ENCODE data around the gene FOSL2.

Gene FOSL2

GRCh38 chr2:28375742-28376631, 16.7 kb upstream of the FOSL2 start:
- no peak for DNase-seq

DNA sequence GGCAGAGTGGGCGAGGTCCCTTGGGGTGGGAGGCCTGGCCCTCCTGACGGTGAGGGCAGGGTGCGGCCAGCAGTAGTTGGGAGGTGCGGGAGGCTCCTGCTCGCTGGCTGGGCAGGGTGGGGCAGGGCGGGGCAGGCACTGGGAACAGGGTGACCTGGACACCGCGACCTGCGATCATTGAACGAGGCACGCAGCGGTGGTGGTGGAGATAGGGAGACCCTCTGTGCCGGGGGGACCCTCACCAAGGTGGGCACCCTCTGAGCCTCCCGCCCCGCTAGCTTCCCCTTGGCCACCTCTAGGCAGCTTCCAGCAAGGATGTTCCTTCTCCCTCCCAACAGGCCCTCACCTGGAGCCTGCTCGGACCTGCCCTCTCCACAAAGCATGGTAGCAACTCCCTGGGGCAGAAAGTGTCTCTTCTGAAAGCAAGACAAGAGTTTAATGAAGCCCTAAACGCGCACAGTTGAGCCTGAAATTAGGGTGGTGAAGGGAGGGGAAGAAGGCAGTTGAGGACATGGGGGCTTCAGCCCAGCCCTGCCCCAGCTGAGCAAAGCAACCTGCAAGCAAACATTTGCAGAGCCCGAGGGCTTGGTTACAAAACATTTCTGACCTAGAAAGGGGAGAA, 15.4 kb upstream of the FOSL2 start:
- no peak for DNase-seq

- no peak for DNase-seq
Measured at GRCh38 chr2:28377984-28378678, 14.5 kb upstream of the FOSL2 start.

- DNase-seq, result no peak
Measured at GRCh38 chr2:28378679-28379584, 13.7 kb upstream of the FOSL2 start.

- no peak for DNase-seq
Measured at GRCh38 chr2:28380219-28380618, 12.4 kb upstream of the FOSL2 start.

- DNase-seq, result no peak
Measured at GRCh38 chr2:28381225-28382180, 11.2 kb upstream of the FOSL2 start.

GRCh38 chr2:28382755-28383154, 9.9 kb upstream of the FOSL2 start:
- no peak for DNase-seq

GRCh38 chr2:28387082-28387960, 5.3 kb upstream of the FOSL2 start:
- DNase-seq, result no peak

DNA sequence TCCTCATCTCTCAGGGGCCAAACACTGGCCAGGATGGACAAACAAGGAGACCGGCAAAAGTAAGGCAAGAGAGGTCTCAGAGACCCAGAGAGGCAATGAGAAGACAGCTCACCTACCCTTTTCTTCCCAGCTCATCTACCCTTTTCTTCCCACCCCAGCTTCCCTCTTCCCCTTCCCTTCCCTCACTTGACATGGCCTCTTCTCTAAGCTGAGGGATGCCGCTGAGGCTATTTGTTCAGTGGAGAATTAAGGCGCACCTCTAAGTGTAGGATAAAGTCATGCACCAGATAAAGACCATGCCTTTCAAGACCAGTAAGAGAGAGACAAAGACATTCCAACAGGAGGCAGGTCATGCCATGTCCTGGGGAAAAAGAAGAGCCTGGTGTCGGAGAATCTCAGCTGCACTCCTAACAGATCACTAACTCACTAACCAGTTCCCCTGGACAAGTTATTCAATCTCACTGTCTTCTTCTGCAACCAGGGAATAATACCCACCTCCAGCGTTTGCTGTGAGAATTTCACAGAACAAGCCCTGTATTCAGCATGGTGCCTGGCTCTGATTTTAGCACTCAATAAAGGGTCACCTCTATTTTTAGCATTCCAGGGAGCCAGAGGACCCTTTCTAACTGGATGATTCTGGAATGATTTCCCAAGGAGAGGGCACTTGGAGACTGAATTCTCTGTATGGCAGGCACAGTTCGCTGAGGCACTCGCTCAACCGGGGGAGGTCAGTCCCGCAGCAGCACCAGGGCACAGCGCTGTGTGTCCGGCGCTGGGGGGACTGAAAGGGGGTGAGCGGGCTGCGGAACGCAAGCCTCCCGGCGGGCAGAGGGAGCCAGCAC, 3.0 kb upstream of the FOSL2 start:
- DNase-seq, result no peak

DNA sequence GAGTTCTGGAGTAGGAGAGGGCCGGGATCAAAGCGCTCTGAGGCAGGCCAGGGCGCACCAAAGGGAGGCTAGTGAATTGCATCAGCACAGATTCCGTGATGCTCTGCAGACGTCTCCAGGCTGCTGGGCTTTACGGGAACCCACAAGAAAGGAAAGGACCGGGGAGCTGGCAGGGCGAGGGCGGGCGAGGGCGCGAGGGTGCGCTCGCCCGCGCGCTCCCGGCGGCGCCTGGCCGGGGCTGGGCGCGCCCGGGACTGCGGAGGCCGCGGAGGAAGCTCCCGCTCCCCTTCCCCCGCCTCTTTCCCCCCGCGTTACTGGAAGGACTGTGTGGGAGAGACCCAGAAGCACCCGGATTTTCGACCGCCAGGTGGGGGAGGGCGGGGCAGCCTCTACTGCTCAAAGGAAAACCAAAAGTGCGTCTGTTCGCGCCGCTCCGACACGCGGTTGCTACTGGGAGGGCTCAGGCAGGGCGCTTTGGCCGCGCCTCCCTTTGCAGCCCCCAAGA, 2.4 kb upstream of the FOSL2 start:
- DNase-seq, result peak; percentile 61

GRCh38 chr2:28390746-28391563, 1.7 kb upstream of the FOSL2 start:
- no peak for DNase-seq

- DNase-seq, result peak; percentile 17
Measured at GRCh38 chr2:28391564-28392296, 928 bp upstream of the FOSL2 start.

GRCh38 chr2:28393114-28393836, 617 bp downstream of the FOSL2 start:
- DNase-seq, result peak; percentile 36

DNA sequence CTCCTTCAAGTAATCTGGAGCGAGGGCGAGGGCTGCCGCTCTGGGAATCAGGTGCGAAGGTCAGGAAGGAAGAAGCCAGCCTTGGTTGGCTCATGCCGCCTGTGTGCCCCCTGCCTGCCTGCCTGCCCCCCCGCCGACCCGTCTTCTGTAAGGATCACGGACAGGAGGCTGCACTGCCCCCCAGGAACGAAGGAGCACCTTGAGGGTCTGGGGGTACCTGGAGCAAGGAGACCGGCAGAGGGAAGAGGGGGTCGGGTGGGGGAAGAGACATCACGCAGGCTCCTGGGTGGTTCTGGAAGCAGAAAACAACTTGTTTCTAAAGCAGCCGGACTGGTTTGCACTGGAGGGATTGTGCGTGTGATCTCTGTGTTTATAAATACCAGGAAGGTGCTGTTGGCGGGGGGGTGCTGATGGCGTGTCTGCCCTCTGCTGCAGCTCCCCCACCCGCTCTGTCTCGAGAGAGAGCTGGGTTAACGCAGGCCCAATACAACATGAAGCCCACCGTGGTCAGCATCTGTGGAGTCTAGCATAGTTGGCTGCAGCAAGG, 1.7 kb downstream of the FOSL2 start:
- no peak for DNase-seq

DNA sequence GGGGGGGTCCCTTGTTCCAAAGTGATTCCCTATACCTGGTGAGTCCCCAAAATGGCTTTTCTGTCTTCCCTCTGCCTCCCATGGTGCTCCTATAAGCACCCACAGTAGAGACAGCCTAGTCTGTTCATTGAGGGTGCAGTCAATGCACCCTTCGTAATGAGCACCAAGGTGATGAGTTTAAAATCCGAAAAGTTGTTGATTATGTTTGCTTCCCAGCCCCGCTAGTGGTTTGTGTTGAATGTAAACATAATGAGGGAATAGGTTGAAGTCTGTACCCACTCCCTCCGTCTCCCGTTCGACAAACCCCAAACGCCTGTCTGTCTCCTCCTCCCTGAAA, 2.3 kb downstream of the FOSL2 start:
- no peak for DNase-seq

DNA sequence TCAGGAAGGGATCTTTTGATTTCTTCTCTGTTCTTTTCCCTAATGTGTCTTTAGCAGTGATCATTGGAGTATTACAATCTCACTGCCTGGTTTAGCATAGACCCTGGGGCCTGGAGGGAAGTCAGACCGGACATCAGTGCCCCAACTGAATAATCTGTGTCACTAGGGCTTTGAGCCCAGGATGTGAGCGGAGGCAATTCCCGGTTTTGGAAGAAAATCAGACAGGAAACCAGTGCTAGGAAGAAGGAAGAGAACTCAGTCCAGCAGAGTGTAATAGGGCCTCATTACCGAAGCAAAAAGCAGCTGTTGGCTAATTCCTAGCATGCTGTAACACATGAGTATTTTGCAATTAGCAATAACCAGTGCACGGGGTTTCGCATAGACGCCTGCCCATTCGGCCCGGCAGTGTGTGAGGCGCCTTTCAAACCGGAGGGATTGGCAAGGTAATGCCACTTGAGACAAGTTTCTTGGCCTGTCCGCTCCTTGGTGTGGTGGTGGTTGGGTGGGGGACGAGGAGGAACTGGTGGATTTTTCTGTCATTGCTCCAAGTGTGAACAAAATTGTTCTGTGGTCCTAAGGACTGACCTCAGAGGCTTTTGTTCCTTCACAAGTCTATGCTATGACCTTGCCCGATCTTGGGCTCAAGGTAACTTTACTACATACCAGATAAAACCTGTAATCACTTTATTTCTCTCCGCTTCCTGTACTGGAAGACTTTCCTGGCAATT, 2.8 kb downstream of the FOSL2 start:
- DNase-seq, result no peak
